Cerebellar cortex (tissue), 1 donor: Measurements from ENCODE around the gene KRTAP5-3.
"Not testable (repeated sequence)": the region's sequence is repeated elsewhere in the genome, so short reads cannot be mapped to it uniquely, and the experiment has no call there.

Experiments used
- DNase-seq: peaks from one replicate; pipeline ENCODE4 v3.0.0-alpha.2; 2015; ENCODE audit warnings: low spot score

The KRTAP5-3 gene

GRCh38 chr11:1619449-1619848 lies 11.2 kb upstream of the KRTAP5-3 start:
- no peak for DNase-seq

- DNase-seq = no peak
Observed at GRCh38 chr11:1618231-1618630, 10.0 kb upstream of the KRTAP5-3 start.

- DNase-seq = not testable (repeated sequence)
Observed at GRCh38 chr11:1607901-1608300, 362 bp downstream of the KRTAP5-3 start.

- not testable (repeated sequence) for DNase-seq
Observed at GRCh38 chr11:1607156-1607845, 962 bp downstream of the KRTAP5-3 start.

GRCh38 chr11:1605923-1606322 lies 2.3 kb downstream of the KRTAP5-3 start:
- not testable (repeated sequence) for DNase-seq

GRCh38 chr11:1604711-1605110 lies 3.6 kb downstream of the KRTAP5-3 start:
- DNase-seq = no peak

- no peak for DNase-seq
Observed at GRCh38 chr11:1604181-1604580, 4.1 kb downstream of the KRTAP5-3 start.

- DNase-seq = no peak
Observed at GRCh38 chr11:1603629-1604028, 4.6 kb downstream of the KRTAP5-3 start.

GRCh38 chr11:1601663-1602062 lies 6.6 kb downstream of the KRTAP5-3 start:
- not testable (repeated sequence) for DNase-seq

- no peak for DNase-seq
Observed at GRCh38 chr11:1600626-1601025, 7.6 kb downstream of the KRTAP5-3 start.

GRCh38 chr11:1598816-1599215 lies 9.4 kb downstream of the KRTAP5-3 start:
- DNase-seq = no peak

- not testable (repeated sequence) for DNase-seq
Observed at GRCh38 chr11:1598406-1598805, 9.9 kb downstream of the KRTAP5-3 start.

- no peak for DNase-seq
Observed at GRCh38 chr11:1597994-1598380, 10.3 kb downstream of the KRTAP5-3 start, which contains the start of gene KRTAP5-2. TSS of gene KRTAP5-2 (minus strand) at chr11:1598294. CDS start at chr11:1598250, 44 bp downstream.

- no peak for DNase-seq
Observed at GRCh38 chr11:1597331-1597993, 10.8 kb downstream of the KRTAP5-3 start.

GRCh38 chr11:1596576-1597121 lies 11.6 kb downstream of the KRTAP5-3 start:
- peak; percentile 49 for DNase-seq

GRCh38 chr11:1595994-1596575 lies 12.2 kb downstream of the KRTAP5-3 start:
- DNase-seq = peak; percentile 73

- no peak for DNase-seq
Observed at GRCh38 chr11:1592628-1593027, 15.6 kb downstream of the KRTAP5-3 start.

GRCh38 chr11:1589996-1590395 lies 18.3 kb downstream of the KRTAP5-3 start:
- peak; percentile 13 for DNase-seq

- peak; percentile 17 for DNase-seq
Observed at GRCh38 chr11:1589191-1589963, 18.9 kb downstream of the KRTAP5-3 start.

- no peak for DNase-seq
Observed at GRCh38 chr11:1586699-1587098, 21.6 kb downstream of the KRTAP5-3 start.

GRCh38 chr11:1584661-1585370 lies 23.4 kb downstream of the KRTAP5-3 start, which contains the start of gene KRTAP5-1:
TSS of gene KRTAP5-1 (minus strand) at chr11:1585283. CDS start at chr11:1585249, 34 bp downstream.
- not testable (repeated sequence) for DNase-seq
